ENCODE measurements around the gene POLK.
"Not testable (repeated sequence)": the region's sequence is repeated elsewhere in the genome, so short reads cannot be mapped to it uniquely, and the experiment has no call there.

The POLK gene

DNA sequence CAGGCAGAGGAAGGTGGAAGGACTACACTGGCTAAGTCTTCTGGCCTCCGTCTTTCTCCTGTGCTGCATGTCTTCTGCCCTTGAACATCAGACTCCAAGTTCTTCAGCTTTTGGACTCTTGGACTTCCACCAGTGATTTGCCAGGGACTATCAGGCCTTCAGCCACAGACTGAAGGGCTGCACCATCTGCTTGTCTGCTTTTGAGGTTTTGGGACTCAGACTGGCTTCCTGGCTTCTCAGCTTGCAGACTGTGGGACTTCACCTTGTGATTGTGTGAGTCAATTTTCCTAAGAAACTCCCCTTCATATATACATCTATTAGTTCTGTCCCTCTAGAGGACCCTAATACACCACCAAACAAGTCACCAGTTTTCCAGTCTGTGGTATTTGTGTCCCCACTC, 89.9 kb downstream of the POLK start:
- no peak for DNase-seq (ENCODE audit: insufficient read length)
- no peak for FAIRE-seq
- no peak for TF ChIP-seq POLR2AphosphoS5 (IDR thresholded peaks at IDR 0.05; ENCODE audit: low read depth, low read length)
- no peak for TF ChIP-seq TAF1 (IDR thresholded peaks at IDR 0.05; ENCODE audit: borderline replicate concordance, low read depth, low read length)

DNA sequence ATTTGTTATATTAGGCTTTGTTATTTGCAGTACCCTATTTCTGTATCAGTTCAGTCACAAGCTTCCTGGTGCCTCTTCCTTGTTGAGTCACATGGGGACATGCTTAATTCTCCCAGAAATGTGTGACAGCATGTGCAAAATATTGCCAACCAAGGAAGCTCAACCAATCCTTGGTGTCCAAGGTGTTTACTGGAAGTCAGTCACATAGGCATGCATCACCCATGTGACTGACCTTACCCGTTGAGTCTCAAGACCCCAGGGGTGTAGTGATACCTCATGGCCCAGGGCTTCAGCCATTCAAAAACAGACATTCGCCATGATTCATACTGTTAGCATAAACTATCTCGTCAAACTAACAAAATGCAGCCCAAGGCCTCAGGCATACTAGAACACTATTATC, 90.3 kb downstream of the POLK start:
- TF ChIP-seq POLR2AphosphoS5 (IDR thresholded peaks at IDR 0.05; ENCODE audit: low read depth, low read length) (no peak), TAF1 (IDR thresholded peaks at IDR 0.05; ENCODE audit: borderline replicate concordance, low read depth, low read length) (no peak), POLR2A (IDR thresholded peaks at IDR 0.05; ENCODE audit: low read depth, low read length) (no peak)
- no peak for FAIRE-seq
- DNase-seq (ENCODE audit: insufficient read length): no peak

DNA sequence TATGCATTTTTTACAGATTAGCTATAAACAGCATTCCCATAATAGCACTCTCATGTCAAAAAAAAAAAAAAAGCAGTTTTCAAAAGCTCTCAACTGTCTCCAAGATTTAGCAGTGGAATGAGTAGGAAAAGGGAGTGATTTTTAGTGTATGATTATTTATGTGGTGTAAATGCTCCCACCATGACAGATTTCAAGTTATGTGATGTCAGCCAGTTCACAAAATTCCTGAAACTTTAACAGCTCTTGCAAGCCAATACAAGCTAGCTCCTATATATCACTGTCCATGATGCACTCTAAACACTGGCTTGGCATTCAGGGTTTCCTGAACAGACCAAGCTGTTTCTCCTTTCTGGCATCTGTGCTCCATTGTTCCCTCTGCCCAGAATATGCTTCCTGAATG, 91.7 kb downstream of the POLK start:
- FAIRE-seq (no peak), DNase-seq (ENCODE audit: insufficient read length) (no peak)
- TF ChIP-seq POLR2A (IDR thresholded peaks at IDR 0.05; ENCODE audit: low read depth, low read length): no peak
- TF ChIP-seq TAF1 (IDR thresholded peaks at IDR 0.05; ENCODE audit: borderline replicate concordance, low read depth, low read length): no peak

DNA sequence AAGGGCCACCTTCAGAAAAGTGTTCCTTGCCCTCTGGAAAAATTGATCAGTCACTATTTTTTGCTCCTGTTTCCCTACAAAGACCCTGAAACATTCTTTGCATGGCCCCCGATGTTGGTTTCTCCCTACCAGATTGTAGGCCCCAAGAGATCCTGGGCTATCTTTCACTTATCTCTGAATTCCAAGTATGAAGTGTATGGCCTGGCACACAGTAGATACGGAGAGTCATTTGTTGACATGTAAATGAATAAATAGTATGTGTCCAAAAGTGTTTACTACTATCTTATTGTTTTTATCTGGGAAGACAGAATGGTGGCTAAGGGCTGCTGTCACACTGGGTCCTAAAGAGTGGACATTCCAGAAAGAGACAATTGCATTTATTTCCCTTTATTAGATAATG, 92.1 kb downstream of the POLK start:
- FAIRE-seq (no peak), DNase-seq (ENCODE audit: insufficient read length) (no peak)
- TF ChIP-seq TAF1 (IDR thresholded peaks at IDR 0.05; ENCODE audit: borderline replicate concordance, low read depth, low read length): no peak
- no peak for TF ChIP-seq POLR2A (IDR thresholded peaks at IDR 0.05; ENCODE audit: low read depth, low read length)
- TF ChIP-seq POLR2AphosphoS5 (IDR thresholded peaks at IDR 0.05; ENCODE audit: low read depth, low read length): no peak

DNA sequence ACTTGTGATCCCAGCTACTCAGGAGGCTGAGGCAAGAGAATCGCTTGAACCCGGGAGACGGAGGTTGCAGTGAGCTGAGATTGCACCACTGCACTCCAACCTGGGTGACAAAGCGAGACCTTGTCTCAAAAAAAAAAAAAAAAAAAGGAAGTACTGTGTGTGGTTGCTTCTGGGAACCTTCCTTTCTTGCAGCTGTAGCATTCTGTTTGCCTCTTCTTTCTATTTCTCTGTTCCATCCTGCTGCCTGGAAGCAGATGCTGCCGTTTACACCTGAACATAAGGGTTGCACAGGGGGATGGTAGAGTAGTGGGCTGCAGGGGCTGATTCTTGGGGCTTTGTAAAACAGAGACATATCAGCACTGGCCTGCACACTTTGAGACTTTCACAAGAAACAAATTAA, 95.7 kb downstream of the POLK start:
- not testable (repeated sequence) for DNase-seq (ENCODE audit: insufficient read length); FAIRE-seq

DNA sequence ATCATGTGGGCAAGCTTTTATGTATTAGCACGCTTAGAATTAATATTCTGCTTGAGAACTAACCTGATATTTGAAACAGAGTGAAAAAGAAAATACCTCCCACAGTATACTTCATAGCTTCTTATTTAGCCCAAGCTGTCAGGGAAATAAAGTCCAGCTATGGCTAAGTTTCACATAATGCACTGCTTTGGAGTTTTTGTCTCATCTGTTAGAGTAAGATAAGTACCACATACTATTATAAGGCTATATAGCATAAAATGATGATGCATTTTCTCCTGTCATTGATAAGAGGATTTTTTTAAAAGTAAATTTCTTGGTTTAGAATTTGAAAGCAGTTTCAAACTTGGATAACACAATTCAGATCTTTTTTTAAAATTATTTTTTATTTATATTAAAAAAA, 97.2 kb downstream of the POLK start:
- no peak for DNase-seq (ENCODE audit: insufficient read length)
- FAIRE-seq: no peak
- no peak for TF ChIP-seq POLR2AphosphoS5 (IDR thresholded peaks at IDR 0.05; ENCODE audit: low read depth, low read length)
- TF ChIP-seq POLR2A (IDR thresholded peaks at IDR 0.05; ENCODE audit: low read depth, low read length): no peak
- TF ChIP-seq TAF1 (IDR thresholded peaks at IDR 0.05; ENCODE audit: borderline replicate concordance, low read depth, low read length): no peak

DNA sequence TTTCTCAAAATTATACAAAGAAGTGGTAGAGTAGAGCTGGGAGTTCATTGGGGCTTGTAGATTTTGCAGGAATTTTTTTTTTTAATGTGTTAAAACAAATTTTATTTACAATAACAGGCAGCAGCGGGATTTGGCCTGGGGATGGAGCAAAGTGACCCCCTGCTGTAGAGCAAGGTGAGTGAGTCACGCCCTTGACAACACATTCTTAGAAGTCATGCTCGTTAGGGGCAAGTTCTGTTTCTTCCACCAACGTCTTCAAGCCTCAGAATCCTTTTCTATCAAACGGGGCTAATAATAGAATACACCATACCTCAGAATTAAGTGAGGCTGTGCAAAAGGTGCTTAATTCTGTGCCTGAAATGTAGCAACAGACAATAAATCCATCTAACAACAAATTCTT, 98.5 kb downstream of the POLK start:
- DNase-seq (ENCODE audit: insufficient read length) (no peak), FAIRE-seq (no peak)
- no peak for TF ChIP-seq POLR2A (IDR thresholded peaks at IDR 0.05; ENCODE audit: low read depth, low read length)
- TF ChIP-seq TAF1 (IDR thresholded peaks at IDR 0.05; ENCODE audit: borderline replicate concordance, low read depth, low read length): no peak
- TF ChIP-seq POLR2AphosphoS5 (IDR thresholded peaks at IDR 0.05; ENCODE audit: low read depth, low read length): no peak

DNA sequence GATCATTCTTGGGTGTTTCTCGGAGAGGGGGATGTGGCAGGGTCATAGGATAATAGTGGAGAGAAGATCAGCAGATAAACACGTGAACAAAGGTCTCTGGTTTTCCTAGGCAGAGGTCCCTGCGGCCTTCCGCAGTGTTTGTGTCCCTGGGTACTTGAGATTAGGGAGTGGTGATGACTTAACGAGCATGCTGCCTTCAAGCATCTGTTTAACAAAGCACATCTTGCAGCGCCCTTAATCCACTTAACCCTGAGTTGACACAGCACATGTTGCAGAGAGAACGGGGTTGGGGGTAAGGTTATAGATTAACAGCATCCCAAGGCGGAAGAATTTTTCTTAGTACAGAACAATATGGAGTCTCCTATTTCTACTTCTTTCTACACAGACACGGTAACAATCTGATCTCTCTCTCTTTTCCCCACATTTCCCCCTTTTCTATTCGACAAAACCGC, 99.2 kb downstream of the POLK start:
- DNase-seq (ENCODE audit: insufficient read length); FAIRE-seq: not testable (repeated sequence)

DNA sequence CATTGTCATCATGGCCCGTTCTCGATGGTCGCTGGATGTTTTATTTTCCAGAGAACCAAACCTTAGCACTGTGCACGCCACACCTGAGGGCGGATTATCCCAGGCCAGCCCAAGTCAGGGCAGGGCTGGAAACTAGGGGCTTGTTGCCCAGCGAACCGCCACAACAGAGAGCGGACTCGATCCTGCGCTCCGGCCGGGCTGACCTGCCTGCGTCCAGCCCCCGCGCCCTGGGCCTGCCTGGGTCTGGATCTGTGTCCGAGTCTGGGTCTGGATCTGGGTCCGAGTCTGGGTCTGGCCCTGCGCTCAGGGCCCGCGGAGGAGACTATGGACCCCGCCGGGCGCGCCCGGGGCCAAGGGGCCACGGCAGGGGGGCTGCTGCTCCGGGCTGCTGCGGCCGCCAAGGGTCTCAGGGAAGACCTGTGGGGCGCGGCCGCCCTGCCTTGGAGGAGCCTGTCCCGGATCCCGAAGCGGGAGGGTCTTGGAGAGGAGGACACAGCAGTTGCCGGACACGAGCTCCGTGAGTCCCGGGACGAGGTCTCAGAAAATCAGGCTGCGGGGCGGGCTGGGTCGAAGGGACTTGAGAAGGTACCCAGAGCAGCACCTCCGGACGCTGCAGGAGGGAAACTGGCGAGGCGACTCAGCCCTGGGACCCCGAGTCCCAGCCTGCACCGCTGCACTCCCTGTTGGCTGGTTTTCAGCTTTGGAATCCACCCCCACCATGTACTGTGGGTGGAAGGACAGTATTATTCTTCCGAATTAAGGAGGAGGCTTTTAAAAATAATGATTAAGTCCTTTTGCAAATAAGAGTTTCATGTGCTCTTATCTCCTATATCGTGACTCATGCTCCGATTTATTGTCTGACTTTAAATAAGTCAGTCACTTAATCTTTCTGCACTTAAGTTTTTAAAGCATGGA, 99.9 kb downstream of the POLK start, which contains the start of gene ANKDD1B:
Gene ANKDD1B, plus strand, starts transcription at position 143 of the 915 bp plus-strand sequence. Its CDS starts 182 bp downstream, at position 325.
- DNase-seq (ENCODE audit: insufficient read length) (peak; percentile 31), FAIRE-seq (no peak)
- no peak for TF ChIP-seq TAF1 (IDR thresholded peaks at IDR 0.05; ENCODE audit: borderline replicate concordance, low read depth, low read length)
- no peak for TF ChIP-seq POLR2A (IDR thresholded peaks at IDR 0.05; ENCODE audit: low read depth, low read length)
- no peak for TF ChIP-seq POLR2AphosphoS5 (IDR thresholded peaks at IDR 0.05; ENCODE audit: low read depth, low read length)

DNA sequence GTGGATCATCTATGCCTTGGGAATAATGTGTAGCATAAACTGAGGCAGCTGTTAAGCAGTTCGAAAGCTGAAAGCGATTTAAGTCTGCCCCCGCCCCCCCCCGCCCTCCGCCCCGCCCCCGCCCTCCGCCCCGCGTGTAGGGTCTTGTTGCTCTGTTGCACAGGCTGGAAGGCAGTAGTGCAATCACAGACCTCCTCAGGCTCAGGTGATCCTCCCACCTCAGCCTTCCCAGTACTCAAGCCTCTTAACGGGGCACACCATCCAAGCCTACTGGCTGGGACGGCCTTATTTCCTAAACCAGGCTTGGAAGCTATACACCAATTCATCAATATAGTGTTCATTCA, 100.5 kb downstream of the POLK start:
- no peak for TF ChIP-seq POLR2AphosphoS5 (IDR thresholded peaks at IDR 0.05; ENCODE audit: low read depth, low read length)
- no peak for TF ChIP-seq POLR2A (IDR thresholded peaks at IDR 0.05; ENCODE audit: low read depth, low read length)
- TF ChIP-seq TAF1 (IDR thresholded peaks at IDR 0.05; ENCODE audit: borderline replicate concordance, low read depth, low read length): no peak
- DNase-seq (ENCODE audit: insufficient read length) (no peak), FAIRE-seq (no peak)

DNA sequence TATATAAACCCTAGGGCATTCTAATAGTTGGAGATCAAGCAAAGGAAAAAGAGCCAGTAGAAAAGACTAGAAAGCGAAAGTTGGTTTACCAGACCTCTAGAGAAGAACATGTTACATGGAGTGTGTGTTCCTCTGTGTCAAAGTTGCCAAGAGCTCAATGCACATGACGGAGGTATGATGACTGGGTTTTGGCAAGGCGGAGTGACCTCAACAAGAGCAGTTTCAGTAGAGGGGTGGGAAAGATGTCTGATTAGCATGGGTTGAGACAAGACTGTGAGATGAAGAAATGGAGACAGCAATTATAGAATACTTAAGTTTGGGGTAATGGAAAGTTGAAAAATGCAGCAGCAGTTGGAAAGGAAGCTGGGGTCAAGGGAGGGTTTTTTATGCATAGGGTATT, 101.2 kb downstream of the POLK start:
- no peak for FAIRE-seq
- TF ChIP-seq TAF1 (IDR thresholded peaks at IDR 0.05; ENCODE audit: borderline replicate concordance, low read depth, low read length) (no peak), POLR2AphosphoS5 (IDR thresholded peaks at IDR 0.05; ENCODE audit: low read depth, low read length) (no peak), POLR2A (IDR thresholded peaks at IDR 0.05; ENCODE audit: low read depth, low read length) (no peak)
- no peak for DNase-seq (ENCODE audit: insufficient read length)

DNA sequence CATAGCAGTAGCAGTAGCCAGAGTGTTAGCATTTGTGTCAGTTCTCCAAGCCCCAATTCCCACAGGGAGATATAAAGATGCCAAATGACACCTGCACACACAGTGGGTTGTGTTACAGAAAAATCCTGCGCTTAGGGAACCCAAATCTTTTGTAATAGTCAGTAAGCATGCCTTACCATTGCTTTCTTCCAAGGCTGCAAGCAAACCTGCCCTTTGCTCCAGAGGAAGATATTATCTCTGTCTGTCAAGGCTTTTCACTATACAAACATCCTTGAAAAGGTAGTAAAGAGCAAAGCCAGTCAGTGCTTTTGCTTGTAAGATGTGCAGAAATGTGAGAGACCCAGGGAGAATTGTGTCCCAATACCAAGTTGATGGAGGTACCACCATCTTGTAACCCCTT, 102.5 kb downstream of the POLK start:
- DNase-seq (ENCODE audit: insufficient read length): no peak
- TF ChIP-seq TAF1 (IDR thresholded peaks at IDR 0.05; ENCODE audit: borderline replicate concordance, low read depth, low read length) (no peak), POLR2AphosphoS5 (IDR thresholded peaks at IDR 0.05; ENCODE audit: low read depth, low read length) (no peak), POLR2A (IDR thresholded peaks at IDR 0.05; ENCODE audit: low read depth, low read length) (no peak)
- no peak for FAIRE-seq

Measured in GM12892 (cell line).